GM18502 (cell line): ENCODE results near the gene DVL2.

Source experiments
- ATAC-seq: cut with Tn5 transposase; IDR thresholded peaks from one replicate; pipeline ENCODE4 v1.9.1; 2021; ENCODE audit warnings: mild to moderate bottlenecking; ENCODE audit not compliant: unreplicated experiment, poor library complexity

The DVL2 gene

DNA sequence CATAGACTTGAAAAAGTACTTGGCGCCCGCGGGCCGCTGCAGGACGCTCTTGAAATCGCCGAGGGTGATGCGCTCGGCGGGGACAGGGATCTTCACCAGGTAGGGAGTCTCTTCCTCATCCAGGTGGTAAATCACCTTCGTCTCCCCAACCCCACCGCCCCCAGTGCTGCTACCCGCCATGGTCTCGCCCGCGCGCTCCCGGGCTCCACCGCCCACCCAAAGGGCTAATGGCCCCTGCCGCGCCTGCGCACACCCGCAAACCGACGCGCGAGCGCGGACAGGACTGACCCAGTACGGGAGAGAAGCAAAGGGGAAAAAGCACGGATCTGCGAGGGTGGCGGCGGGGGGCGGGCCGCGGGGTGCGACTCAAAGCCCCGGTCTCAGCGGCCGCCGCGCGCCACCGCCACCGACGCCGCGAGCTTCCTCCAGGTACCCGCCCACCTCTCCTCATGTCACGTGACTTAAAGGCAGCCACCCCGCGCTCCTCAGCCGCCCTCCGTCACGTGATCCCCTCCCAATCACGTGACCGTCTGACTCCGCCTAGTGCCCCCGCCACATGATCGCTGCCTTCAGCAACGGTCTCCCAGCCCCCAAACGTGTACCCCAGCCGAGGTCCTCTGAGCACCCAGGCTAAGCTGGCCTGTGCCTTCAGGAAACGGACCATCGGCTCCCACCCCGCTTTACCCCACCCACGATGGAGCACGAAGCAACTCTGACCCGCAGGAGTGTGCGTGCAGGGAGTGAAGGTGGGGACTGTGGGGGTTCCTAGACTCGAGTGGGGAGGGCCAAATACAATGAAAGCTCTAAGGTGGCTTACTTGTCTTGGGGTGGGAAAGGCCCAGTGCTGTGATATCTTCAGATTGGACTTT lies at the start of gene DVL2:
Gene DVL2 (minus strand): TSS at position 435 of the 869 bp plus-strand sequence. CDS start 255 bp downstream, at position 180.
- ATAC-seq = peak; percentile 51

DNA sequence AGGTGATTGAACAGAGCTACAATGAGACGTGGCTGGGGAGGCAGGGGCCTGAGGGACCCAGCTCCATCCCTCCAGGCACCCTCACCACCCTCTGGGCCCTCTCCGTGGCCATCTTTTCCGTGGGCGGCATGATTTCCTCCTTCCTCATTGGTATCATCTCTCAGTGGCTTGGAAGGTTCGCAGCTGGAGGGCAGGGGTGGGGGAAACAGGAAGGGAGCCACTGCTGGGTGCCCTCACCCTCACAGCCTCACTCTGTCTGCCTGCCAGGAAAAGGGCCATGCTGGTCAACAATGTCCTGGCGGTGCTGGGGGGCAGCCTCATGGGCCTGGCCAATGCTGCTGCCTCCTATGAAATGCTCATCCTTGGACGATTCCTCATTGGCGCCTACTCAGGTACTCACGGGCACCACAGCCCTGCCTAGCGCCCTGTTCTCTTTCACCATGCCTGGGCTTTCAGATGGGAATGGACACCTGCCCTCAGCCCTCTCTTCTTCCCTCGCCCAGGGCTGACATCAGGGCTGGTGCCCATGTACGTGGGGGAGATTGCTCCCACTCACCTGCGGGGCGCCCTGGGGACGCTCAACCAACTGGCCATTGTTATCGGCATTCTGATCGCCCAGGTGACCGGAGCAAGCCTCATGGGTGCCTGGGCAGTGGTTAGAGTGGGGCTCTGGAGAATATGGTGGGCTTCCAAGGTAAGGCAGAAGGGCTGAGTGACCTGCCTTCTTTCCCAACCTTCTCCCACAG lies 49.3 kb upstream of the DVL2 start:
- no peak for ATAC-seq

DNA sequence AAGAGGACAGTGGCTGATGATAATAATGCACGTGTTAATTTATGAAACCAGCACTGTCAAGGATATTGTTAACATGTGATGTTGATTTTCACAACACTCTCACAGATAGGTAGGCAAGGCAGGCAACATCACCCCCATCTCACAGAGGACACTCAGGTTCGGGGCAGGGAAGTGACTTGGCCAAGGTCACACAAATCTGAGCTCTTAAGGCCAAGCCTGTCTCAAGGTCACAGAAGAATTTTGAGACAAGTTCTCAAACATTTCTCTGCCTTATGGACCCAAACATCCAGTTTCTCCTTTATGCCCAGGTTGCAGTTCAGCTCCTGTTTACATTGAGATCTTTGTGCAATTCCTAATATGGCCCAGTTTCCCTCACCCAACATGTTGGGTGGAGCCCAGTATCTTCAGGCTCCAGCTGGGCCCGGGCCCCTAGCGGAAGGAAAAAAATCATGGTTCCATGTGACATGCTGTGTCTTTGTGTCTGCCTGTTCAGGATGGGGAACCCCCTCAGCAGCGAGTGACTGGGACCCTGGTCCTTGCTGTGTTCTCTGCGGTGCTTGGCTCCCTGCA lies 48.5 kb upstream of the DVL2 start:
- no peak for ATAC-seq

DNA sequence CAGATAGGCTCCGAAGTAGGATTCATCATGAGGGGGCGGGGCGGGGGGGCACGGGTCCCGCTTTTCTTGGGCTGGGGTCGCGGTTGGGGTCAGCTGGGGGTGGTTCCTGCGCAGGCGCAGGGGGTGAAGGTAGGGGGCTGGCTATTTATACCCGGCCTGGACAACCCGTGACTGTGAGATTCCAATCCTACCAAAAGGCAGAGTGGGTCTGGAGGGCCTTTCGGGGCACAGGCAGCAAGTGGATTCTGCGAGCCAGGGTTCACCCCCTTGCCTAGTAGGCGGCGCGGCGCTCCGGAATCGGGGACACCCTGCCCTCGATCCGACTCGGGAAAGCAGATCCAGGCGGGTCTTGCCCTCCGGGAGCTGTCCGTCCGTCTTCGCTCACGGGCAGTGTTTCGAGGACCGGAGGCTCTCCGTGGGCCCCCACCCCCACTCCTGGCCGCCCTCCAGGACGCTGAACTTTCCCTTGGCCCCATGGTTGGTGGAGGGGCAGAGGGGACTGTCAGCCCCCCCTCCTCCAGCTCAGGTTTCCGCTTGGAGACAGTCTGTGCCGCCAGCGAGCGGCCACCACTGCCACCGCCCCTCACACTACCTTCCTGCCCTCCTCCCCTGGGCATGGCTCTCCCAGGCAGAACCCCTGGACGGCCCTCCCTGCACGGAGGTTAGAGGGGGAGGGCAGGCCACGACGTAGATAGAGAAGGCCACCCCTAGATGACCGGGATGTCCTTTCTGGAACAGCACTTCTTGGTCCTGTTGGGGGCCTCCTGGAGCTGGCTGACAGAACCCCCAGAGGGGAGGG lies 47.8 kb upstream of the DVL2 start:
- no peak for ATAC-seq

DNA sequence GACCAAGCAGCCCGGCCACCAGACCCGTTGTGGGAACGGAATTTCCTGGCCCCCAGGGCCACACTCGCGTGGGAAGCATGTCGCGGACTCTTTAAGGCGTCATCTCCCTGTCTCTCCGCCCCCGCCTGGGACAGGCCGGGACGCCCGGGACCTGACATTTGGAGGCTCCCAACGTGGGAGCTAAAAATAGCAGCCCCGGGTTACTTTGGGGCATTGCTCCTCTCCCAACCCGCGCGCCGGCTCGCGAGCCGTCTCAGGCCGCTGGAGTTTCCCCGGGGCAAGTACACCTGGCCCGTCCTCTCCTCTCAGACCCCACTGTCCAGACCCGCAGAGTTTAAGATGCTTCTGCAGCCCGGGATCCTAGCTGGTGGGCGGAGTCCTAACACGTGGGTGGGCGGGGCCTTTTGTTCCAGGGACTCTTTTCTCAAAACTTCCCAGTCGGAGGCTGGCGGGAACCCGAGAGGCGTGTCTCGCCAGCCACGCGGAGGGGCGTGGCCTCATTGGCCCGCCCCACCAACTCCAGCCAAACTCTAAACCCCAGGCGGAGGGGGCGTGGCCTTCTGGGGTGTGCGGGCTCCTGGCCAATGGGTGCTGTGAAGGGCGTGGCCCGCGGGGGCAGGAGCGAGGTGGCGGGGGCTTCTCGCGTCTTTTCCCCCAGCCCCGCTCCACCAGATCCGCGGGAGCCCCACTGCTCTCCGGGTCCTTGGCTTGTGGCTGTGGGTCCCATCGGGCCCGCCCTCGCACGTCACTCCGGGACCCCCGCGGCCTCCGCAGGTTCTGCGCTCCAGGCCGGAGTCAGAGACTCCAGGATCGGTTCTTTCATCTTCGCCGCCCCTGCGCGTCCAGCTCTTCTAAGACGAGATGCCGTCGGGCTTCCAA lies 47.0 kb upstream of the DVL2 start, which contains the start of gene SLC2A4:
Gene SLC2A4 (plus strand): TSS at position 645 of the 879 bp plus-strand sequence. CDS start 217 bp downstream, at position 862.
- ATAC-seq = peak; percentile 58

DNA sequence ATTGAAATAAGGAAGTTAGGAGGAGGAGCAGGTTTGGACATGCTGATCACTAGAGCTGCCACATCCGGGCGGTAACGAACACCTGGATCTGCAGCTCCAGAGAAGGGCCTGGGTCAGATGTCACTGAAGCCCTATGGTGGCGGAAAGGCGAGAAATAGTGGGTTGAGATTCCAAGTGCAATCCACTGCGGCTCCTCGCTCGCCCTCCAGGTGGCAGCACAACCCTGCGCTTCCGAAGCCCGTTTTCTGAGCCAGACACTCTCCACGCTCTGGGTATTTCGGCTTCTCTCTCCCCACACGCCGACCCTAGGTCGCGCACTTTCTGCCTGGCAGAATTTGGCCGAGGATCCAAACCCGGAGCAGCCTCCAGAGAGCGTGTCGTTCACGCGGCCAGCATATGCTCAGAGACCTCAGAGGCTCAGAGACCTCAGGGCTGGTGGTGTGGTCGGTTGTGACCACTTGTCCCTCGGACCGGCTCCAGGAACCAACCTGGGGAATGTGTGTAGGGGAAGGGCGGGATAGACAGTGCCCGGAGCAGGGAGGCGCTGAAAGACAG lies 46.3 kb upstream of the DVL2 start:
- ATAC-seq = peak; percentile 62

DNA sequence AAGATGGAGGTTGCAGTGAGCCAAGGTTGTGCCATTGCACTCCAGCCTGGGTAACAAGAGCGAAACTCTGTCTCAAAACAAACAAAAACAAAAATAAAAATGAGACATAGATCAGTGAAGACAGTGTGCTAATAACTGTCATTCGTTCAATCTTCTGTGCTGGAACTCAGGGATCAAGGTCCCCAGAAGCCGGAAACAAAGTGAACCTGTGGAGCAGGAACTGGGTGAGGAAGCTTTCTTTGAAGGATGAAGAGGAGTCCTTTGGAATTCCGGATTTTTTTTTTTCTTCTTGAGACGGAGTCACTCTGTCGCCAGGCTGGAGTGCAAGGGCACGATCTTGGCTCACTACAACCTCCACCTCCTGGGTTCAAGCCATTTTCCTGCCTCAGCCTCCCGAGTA lies 45.1 kb upstream of the DVL2 start:
- ATAC-seq = no peak

DNA sequence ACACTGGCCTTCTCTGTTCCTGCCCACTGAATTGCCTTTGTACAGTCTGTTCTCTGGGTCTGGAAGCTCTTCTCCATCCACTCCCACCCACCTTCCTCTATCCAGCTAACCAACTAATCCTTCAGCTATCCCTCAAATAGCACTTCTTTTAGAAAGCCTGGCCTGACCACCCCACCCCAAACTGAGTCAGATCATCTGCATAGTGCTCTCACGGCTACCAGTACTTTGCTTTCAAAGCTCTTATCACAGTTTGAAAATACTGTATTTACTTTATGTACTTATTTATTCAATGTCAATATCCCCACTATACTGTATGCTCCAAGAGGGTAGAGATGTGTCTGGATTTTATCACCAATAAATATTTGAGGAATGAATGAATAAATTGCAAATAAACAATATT lies 32.5 kb upstream of the DVL2 start:
- no peak for ATAC-seq

DNA sequence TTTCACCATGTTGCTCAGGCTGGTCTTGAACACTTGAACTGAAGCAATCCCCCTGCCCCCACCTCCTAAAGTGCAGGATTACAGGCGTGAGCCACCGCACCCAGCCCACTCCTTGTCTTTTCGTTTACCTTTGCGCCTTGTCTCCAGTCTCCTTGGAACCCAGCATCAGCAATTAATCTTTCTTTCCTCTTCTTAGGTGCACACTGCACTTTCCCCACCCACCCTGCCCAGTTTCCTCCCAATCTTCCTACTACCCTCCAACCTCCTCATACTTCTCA lies 29.4 kb upstream of the DVL2 start:
- ATAC-seq = no peak

DNA sequence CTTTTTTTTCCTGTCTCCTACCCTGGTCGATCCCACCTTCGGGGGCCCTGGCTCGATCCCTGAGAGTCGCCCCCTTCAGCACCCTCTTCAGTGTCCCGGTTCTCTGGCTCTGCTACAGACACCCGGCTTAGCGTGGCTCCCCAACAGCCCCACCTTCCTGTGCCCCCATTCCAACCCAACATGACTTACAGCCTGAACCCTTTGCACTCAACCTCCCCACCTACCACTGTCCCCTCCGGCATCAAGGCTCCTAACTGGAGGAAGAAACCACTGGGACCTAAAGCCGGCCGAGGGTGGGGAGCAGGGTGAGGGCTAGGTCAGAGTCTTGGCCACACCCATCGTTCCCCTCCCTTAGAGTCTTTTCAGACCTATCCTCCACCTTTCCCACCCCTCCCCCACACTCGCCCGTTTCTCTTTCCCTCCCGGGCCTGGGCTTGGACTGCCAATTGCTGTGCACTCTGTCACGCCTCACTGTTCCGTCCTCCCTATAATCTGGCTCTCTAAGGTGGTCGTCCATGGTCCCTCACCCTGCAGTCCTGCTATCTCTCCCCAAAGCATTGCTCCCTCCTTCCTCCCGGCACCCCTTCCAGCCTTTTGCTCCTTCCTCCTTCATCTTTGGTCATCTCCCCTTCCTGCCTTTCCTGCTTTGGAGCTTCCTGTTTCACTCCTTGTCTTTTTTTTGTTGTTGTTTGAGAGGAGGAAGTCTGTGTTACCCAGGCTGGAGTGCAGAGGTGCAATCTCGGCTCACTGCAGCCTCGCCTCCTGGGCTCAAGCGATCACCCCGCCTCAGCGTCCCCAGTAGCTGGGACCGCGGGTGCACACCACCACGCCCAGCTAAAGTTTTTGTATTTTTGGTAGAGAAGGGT lies 28.9 kb upstream of the DVL2 start:
- no peak for ATAC-seq

DNA sequence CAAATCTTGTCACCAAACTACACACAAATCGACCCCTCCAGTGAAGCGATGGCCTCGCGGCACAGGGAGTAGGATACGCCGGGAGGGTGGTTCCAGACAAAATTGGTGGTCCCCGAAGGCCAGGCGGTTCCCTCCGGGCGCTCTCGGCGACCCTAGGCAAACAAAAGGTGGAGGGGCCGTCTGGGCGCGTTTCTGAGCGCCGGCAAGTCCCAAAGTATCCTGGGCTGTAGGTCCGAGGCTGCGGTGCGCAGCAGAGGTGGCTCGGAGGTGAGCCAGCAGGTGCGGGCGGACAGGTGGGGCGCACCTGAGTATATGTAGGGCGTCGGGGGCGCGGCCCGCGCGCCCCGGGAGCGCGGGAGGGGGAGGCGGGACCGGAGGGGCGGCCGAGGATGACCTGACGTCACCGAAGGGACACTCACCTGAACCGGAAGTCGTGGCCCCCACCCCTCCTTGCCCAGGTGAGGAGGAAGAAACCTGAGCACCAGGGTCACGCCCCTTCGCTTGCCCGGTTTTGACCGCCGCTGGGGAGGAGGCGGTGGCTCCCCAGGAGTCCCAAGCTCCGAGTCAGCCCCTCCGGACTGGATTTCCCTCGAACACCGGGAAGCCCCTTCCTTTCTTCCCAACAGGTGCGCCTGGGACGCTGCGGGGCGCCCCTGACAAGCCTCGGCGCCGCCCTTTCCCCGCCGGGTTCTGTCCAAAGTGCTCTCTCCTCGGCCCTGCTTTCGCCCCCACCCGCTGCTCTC lies 28.0 kb upstream of the DVL2 start, which contains the start of gene CLDN7:
Gene CLDN7 (minus strand): TSS at position 287 of the 743 bp plus-strand sequence. CDS start 435 bp downstream, outside the sequence.
- ATAC-seq = no peak

DNA sequence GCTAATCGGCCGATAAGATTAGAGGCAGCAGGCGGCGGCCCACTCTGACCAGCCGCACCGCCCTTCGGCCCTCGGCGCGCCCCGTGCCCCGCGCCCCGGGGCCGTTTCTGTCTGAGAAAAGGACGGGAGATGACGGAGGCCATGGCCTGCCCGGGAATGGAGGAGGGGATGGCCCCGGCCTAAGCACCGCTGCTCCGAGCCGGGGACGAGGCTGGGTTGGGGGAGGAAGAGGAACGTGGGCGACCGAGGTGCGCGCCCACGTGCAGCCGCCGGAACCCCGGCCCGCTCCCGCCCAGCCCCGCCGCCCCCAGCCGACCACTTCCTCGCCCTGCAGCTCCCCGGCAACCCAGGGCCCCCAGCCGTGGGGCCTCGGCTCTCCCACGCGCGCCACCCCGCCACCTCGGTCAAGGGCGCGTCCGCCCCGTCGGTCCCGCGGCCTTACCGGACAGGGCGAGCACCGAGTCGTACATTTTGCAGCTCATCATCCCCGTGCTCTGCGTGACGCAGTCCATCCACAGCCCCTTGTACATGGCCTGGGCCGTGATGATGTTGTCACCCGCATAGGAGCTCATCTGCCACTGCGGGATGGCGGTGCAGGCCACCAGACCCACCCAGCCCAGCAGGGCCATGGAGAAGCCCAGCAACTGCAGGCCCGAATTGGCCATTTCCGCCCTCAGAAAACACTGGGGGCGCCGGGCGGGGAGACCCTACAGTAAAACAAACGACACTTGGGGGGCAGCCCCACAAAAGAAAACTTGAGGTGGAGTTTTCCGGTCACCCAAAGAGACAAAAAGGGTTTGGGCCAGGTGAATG lies 27.3 kb upstream of the DVL2 start:
- ATAC-seq = no peak

DNA sequence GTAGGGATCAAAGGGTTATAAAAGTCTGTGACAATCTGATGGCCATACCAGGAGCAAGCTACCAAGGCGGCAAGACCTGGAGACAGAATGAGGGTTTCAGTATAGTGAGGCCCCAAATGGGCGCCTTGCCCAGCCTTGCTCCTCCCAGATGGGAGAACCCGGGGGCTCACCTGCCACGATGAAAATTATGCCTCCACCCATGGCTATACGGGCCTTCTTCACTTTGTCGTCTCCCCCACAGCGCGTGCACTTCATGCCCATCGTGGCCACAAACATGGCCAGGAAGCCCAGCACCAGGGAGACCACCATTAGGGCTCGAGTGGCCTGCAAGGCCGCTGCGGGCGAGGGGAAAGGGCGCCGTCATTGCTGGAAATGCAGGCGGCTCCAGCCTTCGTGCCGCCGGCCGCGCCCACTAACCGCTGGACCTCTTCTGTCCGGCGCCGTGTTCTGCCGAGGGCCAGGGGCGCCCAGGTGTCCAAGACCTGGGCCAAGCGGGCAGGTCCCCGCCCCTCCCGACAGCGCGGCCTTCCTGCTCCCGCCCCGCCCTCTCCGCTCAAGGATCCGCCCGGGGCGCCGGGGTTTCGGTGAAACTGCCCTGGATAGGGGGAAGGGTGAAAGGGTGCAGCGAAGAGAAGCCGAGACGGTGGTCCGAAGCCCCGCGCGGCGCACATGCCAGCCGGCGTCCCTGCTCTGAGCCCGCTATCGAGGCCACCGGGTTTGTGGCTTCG lies 26.5 kb upstream of the DVL2 start:
- no peak for ATAC-seq

DNA sequence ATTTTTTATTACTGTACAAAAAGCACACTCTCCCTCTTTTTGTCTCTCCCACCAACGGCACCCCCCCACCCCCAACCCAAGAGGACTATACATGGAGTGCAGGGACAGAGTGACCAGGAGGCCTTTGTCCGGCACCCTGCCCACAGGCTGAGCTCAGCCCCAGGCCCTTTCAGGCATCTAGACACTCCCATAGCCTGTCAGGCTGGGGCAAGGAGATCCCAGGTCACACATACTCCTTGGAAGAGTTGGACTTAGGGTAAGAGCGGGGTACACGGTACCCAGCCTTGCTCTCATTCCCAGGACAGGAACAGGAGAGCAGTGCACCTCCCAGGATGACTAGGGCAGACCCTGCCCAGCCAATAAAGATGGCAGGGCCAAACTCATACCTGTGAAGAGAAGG lies 25.8 kb upstream of the DVL2 start:
- ATAC-seq = no peak

DNA sequence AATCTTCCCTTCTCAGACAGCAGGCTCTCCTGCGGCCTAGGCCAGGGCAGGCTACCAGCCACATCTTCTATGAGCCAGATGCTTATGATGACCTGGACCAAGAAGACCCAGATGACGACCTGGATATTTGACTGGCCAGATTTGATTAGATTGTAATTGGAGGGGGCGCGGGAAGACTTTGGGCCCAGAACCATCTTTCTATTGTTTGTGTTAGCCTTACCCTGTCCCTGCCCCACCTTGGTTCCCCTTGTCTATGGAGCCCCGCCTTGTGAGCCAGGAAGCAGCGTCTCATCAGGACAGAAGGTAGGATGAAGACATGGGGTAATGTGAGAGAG lies 25.2 kb upstream of the DVL2 start:
- ATAC-seq = no peak
